ENCODE data around the gene ZER1. TPM values are rescaled to one million over a fixed set of nuclear protein-coding genes. Genes with fewer than 3 reads are reported as not detected.

The ZER1 gene
- total and polyA plus RNA-seq, 2 of the 8 experiments (the other 6 are each of a cell fraction or from before 2014, with no cell fraction given), result 20.5 to 26.6 TPM

GRCh38 chr9:128684325-128685199 is 87.2 kb downstream of the ZER1 start (continued):
- TF ChIP-seq MAX (IDR thresholded peaks at IDR 0.05), result peak; percentile 77
- 0 out of 2 replicates have a peak, but pooled peaks have one; percentile 10 for TF ChIP-seq YY1 (IDR thresholded peaks at IDR 0.05; ENCODE audit: low read depth, low read length)
- TF ChIP-seq SAP30 (IDR thresholded peaks at IDR 0.05; ENCODE audit: insufficient read depth, insufficient replicate concordance, low read length), result peak; percentile 27
- 0 out of 4 replicates have a peak, but pooled peaks of 1 of the 2 experiments have one; percentile 36 for TF ChIP-seq SIN3A (conservative IDR thresholded peaks at IDR 0.05 in 1 of 2, IDR thresholded peaks at IDR 0.05 in 1 of 2; ENCODE audit: low read depth in 1 of 2, low read length in 2 of 2)
- TF ChIP-seq RAD21 (IDR thresholded peaks at IDR 0.05 in 1 of 2, conservative IDR thresholded peaks at IDR 0.05 in 1 of 2; ENCODE audit: low read depth in 2 of 2, low read length in 2 of 2), result no peak
- peak; percentile 80 for TF ChIP-seq USF2 (IDR thresholded peaks at IDR 0.05; ENCODE audit: low read length)
- TF ChIP-seq SIRT6 (IDR thresholded peaks at IDR 0.05; ENCODE audit: low read length), result no peak
- TF ChIP-seq POLR2A (IDR thresholded peaks at IDR 0.05; ENCODE audit: control extremely low read depth in 1 of 2, low read depth in 2 of 2, low read length in 2 of 2), result peak in 1 of 2 experiments; percentile 11
- TF ChIP-seq BRCA1 (IDR thresholded peaks at IDR 0.05; ENCODE audit: low read depth, low read length), result no peak
- no peak for TF ChIP-seq EP300 (IDR thresholded peaks at IDR 0.05; ENCODE audit: borderline replicate concordance in 1 of 2, low read depth in 2 of 2, low read length in 2 of 2)
- TF ChIP-seq KDM4A (IDR thresholded peaks at IDR 0.05; ENCODE audit: low read depth, low read length, severe bottlenecking), result peak; percentile 35
- no peak for TF ChIP-seq KDM5A (IDR thresholded peaks at IDR 0.05; ENCODE audit: low read length)
- TF ChIP-seq HDAC2 (IDR thresholded peaks at IDR 0.05; ENCODE audit: borderline replicate concordance in 1 of 2, low read depth in 2 of 2, low read length in 2 of 2), result 0 out of 4 replicates have a peak, but pooled peaks of 1 of the 2 experiments have one; percentile 5
